Breast epithelium (tissue), 3 donors: ENCODE results near the gene NANOS2.
"Not testable (repeated sequence)": the region's sequence is repeated elsewhere in the genome, so short reads cannot be mapped to it uniquely, and the experiment has no call there.

ENCODE experiments used
- CTCF ChIP-seq, 3 donors: fragments of 450-650 bp; IDR thresholded peaks; one replicate each; pipeline ENCODE4 v1.5.1; 2016 to 2017; ENCODE audit warnings: antibody characterized with exemption in 3 of 3, mild to moderate bottlenecking in 3 of 3, moderate library complexity in 3 of 3
- POLR2A ChIP-seq: fragments of 450-650 bp; IDR thresholded peaks from one replicate; pipeline ENCODE4 v1.6.1; 2016; ENCODE audit warnings: antibody characterized with exemption, mild to moderate bottlenecking, moderate library complexity

- TF ChIP-seq CTCF (IDR thresholded peaks at IDR 0.05); POLR2A: not testable (repeated sequence)
Measured at GRCh38 chr19:45867241-45867640, 47.3 kb downstream of the NANOS2 start.
